Panc1 (cell line): Measurements from ENCODE around the gene SLC1A3.

Experiments
- CTCF ChIP-seq: fragments of 450-650 bp; IDR thresholded peaks from 2 replicates; pipeline ENCODE4 v1.5.1; 2017; ENCODE audit warnings: mild to moderate bottlenecking
- POLR2AphosphoS5 ChIP-seq: IDR thresholded peaks from 2 replicates; pipeline ENCODE4 v1.6.1; 2012; ENCODE audit warnings: mild to moderate bottlenecking, low read depth, low read length, moderate library complexity
- REST ChIP-seq, 2 experiments: IDR thresholded peaks; 2 replicates each; pipeline ENCODE4 v1.6.1; 2011 to 2012; ENCODE audit warnings: low read depth in 2 of 2, control low read depth in 1 of 2, low read length in 1 of 2, mild to moderate bottlenecking in 1 of 2, moderate library complexity in 1 of 2; ENCODE audit not compliant: insufficient read depth in 1 of 2
- SIN3A ChIP-seq: IDR thresholded peaks from 2 replicates; pipeline ENCODE4 v1.6.1; 2012; ENCODE audit warnings: low read depth, mild to moderate bottlenecking, low read length, moderate library complexity, borderline replicate concordance; ENCODE audit not compliant: insufficient read depth
- TCF7L2 ChIP-seq: IDR thresholded peaks from 2 replicates; pipeline ENCODE4 v1.6.1; 2011; ENCODE audit warnings: mild to moderate bottlenecking, low read depth, low read length, inconsistent platforms

- TF ChIP-seq CTCF: no peak
- no peak for TF ChIP-seq REST (IDR thresholded peaks at IDR 0.05; ENCODE audit: insufficient read depth in 1 of 2, low read depth in 2 of 2, low read length in 1 of 2)
- TF ChIP-seq POLR2AphosphoS5: no peak
- TF ChIP-seq SIN3A: no peak
- TF ChIP-seq TCF7L2: no peak
Observed at GRCh38 chr5:36619012-36619635, 12.7 kb downstream of the SLC1A3 start.
